ENCODE measurements around the gene FAM53C.

Gene FAM53C

GRCh38 chr5:138354926-138355378 lies 16.9 kb downstream of the FAM53C start:
- H2AFZ ChIP-seq (ENCODE audit: low read length) = no peak overlapping the region
- H3F3A ChIP-seq (ENCODE audit: low read depth) = no peaks in the 10 kb centered on the region
- H3K9me3 ChIP-seq (ENCODE audit: insufficient read depth, low read depth, low read length) = no peaks in the 10 kb centered on the region
- peaks cover 70% of the 10 kb centered on the region for H3K79me2 ChIP-seq (ENCODE audit: insufficient read depth, low read length)
- H3K4me1 ChIP-seq (ENCODE audit: insufficient read depth, low read length, poor library complexity, severe bottlenecking) = peaks cover 32% of the 10 kb centered on the region
- H3K9ac ChIP-seq (ENCODE audit: low read depth, low read length, poor library complexity, severe bottlenecking) = peak overlapping the region; percentile 97
- TF ChIP-seq CTCF (conservative IDR thresholded peaks at IDR 0.05; ENCODE audit: low read length) = peak; percentile 55
- TF ChIP-seq EZH2phosphoT487 (IDR thresholded peaks at IDR 0.05; ENCODE audit: borderline replicate concordance) = no peak
- H3K27me3 ChIP-seq (ENCODE audit: insufficient read depth, low read length, poor library complexity, severe bottlenecking) = no peaks in the 10 kb centered on the region
- H3K4me3 ChIP-seq (ENCODE audit: low read length, poor library complexity, severe bottlenecking) = peak overlapping the region; percentile 98
- H3K36me3 ChIP-seq (ENCODE audit: insufficient read depth, low read length) = no peaks in the 10 kb centered on the region
- peak overlapping the region; percentile 91 for H3K4me2 ChIP-seq (ENCODE audit: low read depth, low read length, poor library complexity, severe bottlenecking)
- no peaks in the 10 kb centered on the region for H3K9me2 ChIP-seq (replicated peaks; ENCODE audit: low read depth, low read length)
- peaks cover 49% of the 10 kb centered on the region for H4K20me1 ChIP-seq (ENCODE audit: insufficient read depth, low read length, poor library complexity, severe bottlenecking)

GRCh38 chr5:138359621-138360020 lies 21.6 kb downstream of the FAM53C start:
- Histone ChIP-seq H3K27me3 (ENCODE audit: insufficient read depth, low read length, poor library complexity, severe bottlenecking) (no peaks in the 10 kb centered on the region), H3K9me2 (replicated peaks; ENCODE audit: low read depth, low read length) (no peaks in the 10 kb centered on the region), H3K4me2 (ENCODE audit: low read depth, low read length, poor library complexity, severe bottlenecking) (peak overlapping the region; percentile 51), H2AFZ (ENCODE audit: low read length) (no peak overlapping the region), H3K79me2 (ENCODE audit: insufficient read depth, low read length) (peaks cover 93% of the 10 kb centered on the region), H3K36me3 (ENCODE audit: insufficient read depth, low read length) (no peaks in the 10 kb centered on the region), H3F3A (ENCODE audit: low read depth) (no peaks in the 10 kb centered on the region), H4K20me1 (ENCODE audit: insufficient read depth, low read length, poor library complexity, severe bottlenecking) (peaks cover 56% of the 10 kb centered on the region), H3K9ac (ENCODE audit: low read depth, low read length, poor library complexity, severe bottlenecking) (no peak overlapping the region), H3K9me3 (ENCODE audit: insufficient read depth, low read depth, low read length) (no peaks in the 10 kb centered on the region), H3K4me1 (ENCODE audit: insufficient read depth, low read length, poor library complexity, severe bottlenecking) (peaks cover 18% of the 10 kb centered on the region), H3K4me3 (ENCODE audit: low read length, poor library complexity, severe bottlenecking) (peak overlapping the region; percentile 20)
- TF ChIP-seq EZH2phosphoT487 (IDR thresholded peaks at IDR 0.05; ENCODE audit: borderline replicate concordance) = no peak
- no peak for TF ChIP-seq CTCF (conservative IDR thresholded peaks at IDR 0.05; ENCODE audit: low read length)

- TF ChIP-seq EZH2phosphoT487 (IDR thresholded peaks at IDR 0.05; ENCODE audit: borderline replicate concordance) = no peak
- no peaks in the 10 kb centered on the region for H3F3A ChIP-seq (ENCODE audit: low read depth)
- H4K20me1 ChIP-seq (ENCODE audit: insufficient read depth, low read length, poor library complexity, severe bottlenecking) = peaks cover 55% of the 10 kb centered on the region
- H3K36me3 ChIP-seq (ENCODE audit: insufficient read depth, low read length) = no peaks in the 10 kb centered on the region
- no peaks in the 10 kb centered on the region for H3K27me3 ChIP-seq (ENCODE audit: insufficient read depth, low read length, poor library complexity, severe bottlenecking)
- H3K9ac ChIP-seq (ENCODE audit: low read depth, low read length, poor library complexity, severe bottlenecking) = no peak overlapping the region
- no peak overlapping the region for H3K4me3 ChIP-seq (ENCODE audit: low read length, poor library complexity, severe bottlenecking)
- peaks cover 5% of the 10 kb centered on the region for H3K4me1 ChIP-seq (ENCODE audit: insufficient read depth, low read length, poor library complexity, severe bottlenecking)
- no peaks in the 10 kb centered on the region for H3K9me2 ChIP-seq (replicated peaks; ENCODE audit: low read depth, low read length)
- no peaks in the 10 kb centered on the region for H3K9me3 ChIP-seq (ENCODE audit: insufficient read depth, low read depth, low read length)
- H2AFZ ChIP-seq (ENCODE audit: low read length) = no peak overlapping the region
- H3K4me2 ChIP-seq (ENCODE audit: low read depth, low read length, poor library complexity, severe bottlenecking) = no peak overlapping the region
- H3K79me2 ChIP-seq (ENCODE audit: insufficient read depth, low read length) = peaks cover 93% of the 10 kb centered on the region
Measured at GRCh38 chr5:138360941-138361452, 22.9 kb downstream of the FAM53C start.

- H4K20me1 ChIP-seq (ENCODE audit: insufficient read depth, low read length, poor library complexity, severe bottlenecking) = peaks cover 72% of the 10 kb centered on the region
- no peak overlapping the region for H3K4me3 ChIP-seq (ENCODE audit: low read length, poor library complexity, severe bottlenecking)
- no peak overlapping the region for H3K4me2 ChIP-seq (ENCODE audit: low read depth, low read length, poor library complexity, severe bottlenecking)
- no peak overlapping the region for H3K9ac ChIP-seq (ENCODE audit: low read depth, low read length, poor library complexity, severe bottlenecking)
- no peaks in the 10 kb centered on the region for H3K9me2 ChIP-seq (replicated peaks; ENCODE audit: low read depth, low read length)
- H3F3A ChIP-seq (ENCODE audit: low read depth) = no peaks in the 10 kb centered on the region
- H3K36me3 ChIP-seq (ENCODE audit: insufficient read depth, low read length) = no peaks in the 10 kb centered on the region
- no peaks in the 10 kb centered on the region for H3K9me3 ChIP-seq (ENCODE audit: insufficient read depth, low read depth, low read length)
- TF ChIP-seq EZH2phosphoT487 (IDR thresholded peaks at IDR 0.05; ENCODE audit: borderline replicate concordance) = no peak
- TF ChIP-seq CTCF (conservative IDR thresholded peaks at IDR 0.05; ENCODE audit: low read length) = no peak
- no peaks in the 10 kb centered on the region for H3K27me3 ChIP-seq (ENCODE audit: insufficient read depth, low read length, poor library complexity, severe bottlenecking)
- peaks cover 96% of the 10 kb centered on the region for H3K79me2 ChIP-seq (ENCODE audit: insufficient read depth, low read length)
- H3K4me1 ChIP-seq (ENCODE audit: insufficient read depth, low read length, poor library complexity, severe bottlenecking) = peaks cover 9% of the 10 kb centered on the region
- H2AFZ ChIP-seq (ENCODE audit: low read length) = no peak overlapping the region
Measured at GRCh38 chr5:138364576-138364975, 26.5 kb downstream of the FAM53C start.
